IMR-90 (cell line): ENCODE measurements around the gene RGPD8. TPM values are rescaled to one million over a fixed set of nuclear protein-coding genes. Genes with fewer than 3 reads are reported as not detected.
A peak's percentile ranks its signal among the peaks of the same experiment; 100 is the strongest.

Source experiments
- ATAC-seq: fragments of 200-7000 bp; cut with Tn5 transposase; 2 replicates; pipeline ENCODE4 v1.9.1; 2020; ENCODE audit warnings: low read depth, mild to moderate bottlenecking, moderate library complexity
- BruUV-seq: library from RNA; stranded (reverse); fragments of 400-500 nt; replicated peaks from 2 replicates; lab custom pipeline; 2021; lab: Mats Ljungman, UMichigan
- CTCF ChIA-PET: fragments of 300-600 bp; formaldehyde crosslinking; extraction: SDS; loops from one replicate; lab custom pipeline; 2021; ENCODE audit warnings: antibody characterized with exemption; lab: Yijun Ruan, JAX
- POLR2A ChIA-PET: fragments of 300-600 bp; sonication (Branson Sonifier 250); formaldehyde crosslinking; loops from one replicate; lab custom pipeline; 2022; ENCODE audit warnings: antibody characterized with exemption; ENCODE audit not compliant: unreplicated experiment; lab: Charles Lee
- DNase-seq: peaks from one replicate; pipeline ENCODE4 v3.0.0; 2013
- H2AFZ ChIP-seq: replicated peaks from 2 replicates; pipeline ENCODE3; 2013; ENCODE audit warnings: low read length, mild to moderate bottlenecking; ENCODE audit not compliant: poor library complexity
- H2AK5ac ChIP-seq: 2 replicates; pipeline ENCODE4 v1.6.1; 2013; ENCODE audit warnings: low read depth, low read length, inconsistent platforms
- H2AK9ac ChIP-seq: replicated peaks from 2 replicates; pipeline ENCODE3; 2013; ENCODE audit warnings: mild to moderate bottlenecking, low read depth, low read length, moderate library complexity; ENCODE audit not compliant: poor library complexity
- H2BK120ac ChIP-seq: 2 replicates; pipeline ENCODE4 v1.6.1; 2013; ENCODE audit warnings: low read depth, low read length, inconsistent platforms
- H2BK15ac ChIP-seq: 3 replicates; pipeline ENCODE4 v1.6.1; 2013; ENCODE audit warnings: low read depth, low read length, inconsistent platforms
- H2BK20ac ChIP-seq: 2 replicates; pipeline ENCODE4 v1.6.1; 2013; ENCODE audit warnings: low read depth, mild to moderate bottlenecking, inconsistent platforms, low read length, moderate library complexity
- H2BK5ac ChIP-seq: 2 replicates; pipeline ENCODE4 v1.6.1; 2013; ENCODE audit warnings: mild to moderate bottlenecking, low read depth, low read length, inconsistent platforms; ENCODE audit not compliant: poor library complexity, severe bottlenecking
- H3K14ac ChIP-seq: replicated peaks from 2 replicates; pipeline ENCODE4 v1.6.1; 2013; ENCODE audit warnings: low read depth, low read length, inconsistent platforms
- H3K18ac ChIP-seq: 2 replicates; pipeline ENCODE4 v1.6.1; 2013; ENCODE audit warnings: low read depth, low read length, control low read depth
- H3K23ac ChIP-seq: 2 replicates; pipeline ENCODE4 v1.6.1; 2013; ENCODE audit warnings: low read depth, low read length, inconsistent platforms
- H3K27ac ChIP-seq: 2 replicates; pipeline ENCODE4 v1.5.1; 2013; ENCODE audit warnings: mild to moderate bottlenecking, control low read depth, low read length; ENCODE audit not compliant: insufficient read depth
- H3K27me3 ChIP-seq: 2 replicates; pipeline ENCODE4 v1.6.1; 2013; ENCODE audit warnings: low read length; ENCODE audit not compliant: control insufficient read depth, insufficient read depth
- H3K36me3 ChIP-seq: 2 replicates; pipeline ENCODE4 v1.6.1; 2013; ENCODE audit warnings: low read length, mixed read lengths; ENCODE audit not compliant: control insufficient read depth, insufficient read depth
- H3K4ac ChIP-seq: 2 replicates; pipeline ENCODE4 v1.6.1; 2013; ENCODE audit warnings: low read depth, low read length, inconsistent platforms
- H3K4me1 ChIP-seq: 2 replicates; pipeline ENCODE4 v1.6.1; 2013; ENCODE audit warnings: low read length, mixed read lengths; ENCODE audit not compliant: control insufficient read depth, insufficient read depth
- H3K4me2 ChIP-seq: 2 replicates; pipeline ENCODE4 v1.6.1; 2013; ENCODE audit warnings: low read depth, mild to moderate bottlenecking, control low read depth, low read length, moderate library complexity
- H3K4me3 ChIP-seq: 2 replicates; pipeline ENCODE4 v1.5.1; 2013; ENCODE audit warnings: low read depth, mild to moderate bottlenecking, control low read depth, low read length, moderate library complexity; ENCODE audit not compliant: insufficient read depth
- H3K56ac ChIP-seq: 2 replicates; pipeline ENCODE4 v1.6.1; 2013; ENCODE audit warnings: low read length, inconsistent platforms; ENCODE audit not compliant: insufficient read depth; ENCODE audit errors: extremely low read depth
- H3K79me1 ChIP-seq, 2 experiments: 2 replicates each; pipeline ENCODE4 v1.6.1; 2013; ENCODE audit warnings: low read length in 2 of 2, inconsistent platforms in 1 of 2, low read depth in 1 of 2
- H3K9ac ChIP-seq: 2 replicates; pipeline ENCODE4 v1.6.1; 2013; ENCODE audit warnings: low read depth, low read length, control low read depth
- H3K9me1 ChIP-seq: 2 replicates; pipeline ENCODE4 v1.6.1; 2013; ENCODE audit warnings: low read length, inconsistent platforms; ENCODE audit not compliant: insufficient read depth
- H3K9me3 ChIP-seq: 2 replicates; pipeline ENCODE4 v1.6.1; 2013; ENCODE audit warnings: low read length; ENCODE audit not compliant: control insufficient read depth, insufficient read depth
- H4K20me1 ChIP-seq: 2 replicates; pipeline ENCODE4 v1.6.1; 2013; ENCODE audit warnings: low read length, inconsistent platforms; ENCODE audit not compliant: insufficient read depth
- H4K5ac ChIP-seq: 2 replicates; pipeline ENCODE4 v1.6.1; 2013; ENCODE audit warnings: mild to moderate bottlenecking, low read depth, low read length, control low read depth
- H4K8ac ChIP-seq, 2 experiments: 2 replicates each; pipeline ENCODE4 v1.6.1; 2013; ENCODE audit warnings: low read depth in 2 of 2, low read length in 2 of 2, control low read depth in 1 of 2, inconsistent platforms in 1 of 2
- H4K91ac ChIP-seq: 2 replicates; pipeline ENCODE4 v1.6.1; 2013; ENCODE audit warnings: low read depth, low read length, inconsistent platforms; ENCODE audit not compliant: insufficient read depth
- ELK1 ChIP-seq: fragments of 150-350 bp; IDR thresholded peaks from 2 replicates; pipeline ENCODE4 v1.6.1; 2016; ENCODE audit warnings: low read depth, mild to moderate bottlenecking, low read length, moderate library complexity, borderline replicate concordance
- WGBS, 2 experiments: methylation state at CpG; one replicate each; pipeline versions ENCODE4 v1.1.5 to v1.1.7; 2013; ENCODE audit warnings: missing lambda C conversion rate in 2 of 2; ENCODE audit not compliant: insufficient read length in 1 of 2; ENCODE audit errors: extremely low coverage in 2 of 2; 5-methylcytosine and 5-hydroxymethylcytosine counted together
- dilution Hi-C: fragments of 300-500 bp; cut with HindIII; formaldehyde crosslinking; loops from one replicate; pipeline ENCODE4 v1.14.3; 2018; ENCODE audit warnings: low sequenced_read_pairs; ENCODE audit not compliant: unreplicated experiment
- in situ Hi-C: fragments of 300-500 bp; cut with MboI; formaldehyde crosslinking; loops from 3 replicates; pipeline ENCODE4 v1.14.3; 2019; ENCODE audit warnings: low sequenced_read_pairs, inconsistent platforms, mixed read lengths
- intact Hi-C: fragments of 100-400 bp; cut with micrococcal nuclease; formaldehyde crosslinking; loops from 2 replicates; pipeline ENCODE4 v1.10.0; 2022
- microRNA-seq, 2 experiments: library from miRNA; stranded (forward) in 1 of 2; unstranded in 1 of 2; fragments of 10-50 nt in 1 of 2; fragments of <30 nt in 1 of 2; gene quantifications in 1 of 2; microRNA quantifications in 1 of 2; one replicate each; pipeline versions ENCODE3 to v1.1.0; 2013 to 2020; ENCODE audit not compliant: insufficient read depth in 1 of 2, insufficient read length in 1 of 2, unreplicated experiment in 1 of 2
- polyA plus RNA-seq, 3 experiments: library from polyadenylated mRNA; depleted of rRNA; stranded (reverse); fragments of >200 nt; gene quantifications; 2 replicates each; pipeline ENCODE4 v1.2.3, GENCODE V29; 2012; ENCODE audit warnings: low replicate concordance in 1 of 3
- small RNA-seq, 5 experiments: library from RNA; depleted of rRNA; stranded (forward); fragments of <200 nt; gene quantifications; one replicate each; pipeline ENCODE3, GENCODE V24; 2012
- total RNA-seq: library from RNA; depleted of rRNA; stranded (reverse); fragments of >200 nt; gene quantifications from 2 replicates; pipeline ENCODE4 v1.2.3, GENCODE V29; 2012; rRNA removed

Gene RGPD8
- total and polyA plus RNA-seq, 2 of the 4 experiments (the other 2 are of a cell fraction): 0.67 to 4.1 TPM

- 20% methylated on average over 1 of the region's 3 CpGs; no CpG with 5 or more reads in 1 of the 2 experiments for WGBS, 2 experiments
- H2AFZ ChIP-seq: no peak overlapping the region
These were observed 111.8 kb downstream of the RGPD8 start for GRCh38 chr2:112321375-112322320.

More at GRCh38 chr2:112321375-112322320, 111.8 kb downstream of the RGPD8 start:
- Histone ChIP-seq H3K4me1 (0 out of 2 replicates have a peak, but pooled peaks cover 2% of the 10 kb centered on the region), H3K4me3 (no peak overlapping the region), H3K9me1 (peaks cover 5% of the 10 kb centered on the region; the same call in 1 of the 2 replicates), H2AK9ac (no peak overlapping the region), H4K91ac (no peak overlapping the region), H3K36me3 (peaks cover 4% of the 10 kb centered on the region; the same call in 1 of the 2 replicates), H2BK15ac (no peak overlapping the region), H2BK20ac (no peak overlapping the region), H3K27ac (no peak overlapping the region), H3K9me3 (no peaks in the 10 kb centered on the region), H2AK5ac (no peak overlapping the region), H3K23ac (no peak overlapping the region), H3K79me1 (no peaks in the 10 kb centered on the region), H4K20me1 (no peaks in the 10 kb centered on the region), H2BK5ac (no peak overlapping the region), H3K56ac (no peak overlapping the region), H4K8ac (no peak overlapping the region), H3K4ac (no peak overlapping the region), H2BK120ac (no peak overlapping the region), H3K27me3 (no peaks in the 10 kb centered on the region), H3K9ac (no peak overlapping the region), H3K14ac (no peak overlapping the region), H3K18ac (no peak overlapping the region), H4K5ac (no peak overlapping the region), H3K4me2 (no peak overlapping the region)
- intact Hi-C loops: no loop called here
- ChIA-PET POLR2A (interaction anchor here (0.5 kb wide), 1 partner anchor 47 kb away, joined by 3 read pairs; no protein-coding TSS in a partner anchor), CTCF (no interaction called here)
- peak; percentile 54 for DNase-seq
- ATAC-seq: no peak
- in situ Hi-C loops: no loop called here
- no peak for TF ChIP-seq ELK1
- BruUV-seq: no TSS peak
- dilution Hi-C loops: no loop called here

Small RNAs within 50 kb of the gene (microRNA-seq; reads per million reads assigned to microRNA genes)
- not detected for gene AC115115.1 (ENCODE audit: insufficient read depth, insufficient read length)

Small RNAs within 50 kb of the gene (small RNA-seq; reads per million reads assigned to genes)
- gene AC115115.1: 0 reads per million in 5 experiments

Other genes with a start within 250 kb of the RGPD8 start
- 0.18 and 1.7 TPM in 2 replicates for gene ZC3H8, start 178.6 kb downstream of the RGPD8 start, total RNA-seq
- gene ZC3H8, start 178.6 kb downstream of the RGPD8 start, polyA plus RNA-seq (2012; rRNA removed): 1.6 TPM in 2 replicates
- gene ZC3H6, start 158.0 kb downstream of the RGPD8 start, total RNA-seq: 2.0 and 2.2 TPM in 2 replicates
- 0.55 and 0.60 TPM in 2 replicates for gene ZC3H6, start 158.0 kb downstream of the RGPD8 start, polyA plus RNA-seq (2012; rRNA removed)
- 36.2 and 44.7 TPM in 2 replicates for gene TTL, start 48.5 kb upstream of the RGPD8 start, total RNA-seq
- 13.4 and 18.2 TPM in 2 replicates for gene TTL, start 48.5 kb upstream of the RGPD8 start, polyA plus RNA-seq (2012; rRNA removed)
- 22.8 and 24.6 TPM in 2 replicates for gene POLR1B, start 108.8 kb upstream of the RGPD8 start, total RNA-seq
- 10.5 and 10.9 TPM in 2 replicates for gene POLR1B, start 108.8 kb upstream of the RGPD8 start, polyA plus RNA-seq (2012; rRNA removed)
- 4.8 and 8.1 TPM in 2 replicates for gene CHCHD5, start 151.0 kb upstream of the RGPD8 start, total RNA-seq
- gene CHCHD5, start 151.0 kb upstream of the RGPD8 start, polyA plus RNA-seq (2012; rRNA removed): 40.1 and 46.2 TPM in 2 replicates
- gene SLC20A1, start 212.3 kb upstream of the RGPD8 start, total RNA-seq: 94.1 and 123 TPM in 2 replicates
- 72.3 and 93.6 TPM in 2 replicates for gene SLC20A1, start 212.3 kb upstream of the RGPD8 start, polyA plus RNA-seq (2012; rRNA removed)